SU-DHL-6 (cell line): Measurements from ENCODE around the gene RHOBTB3.

Experiments used
- H2AFZ ChIP-seq: fragments of 200-600 bp; sonication (generic); 2 replicates; pipeline ENCODE4 v1.6.1; 2014; ENCODE audit warnings: low read depth, mild to moderate bottlenecking, moderate library complexity, mixed read lengths, antibody characterized with exemption, low read length; ENCODE audit not compliant: severe bottlenecking
- H3F3A ChIP-seq: fragments of 200-600 bp; shearing (Covaris generic); 2 replicates; pipeline ENCODE4 v1.6.0; 2016; ENCODE audit warnings: antibody characterized with exemption, mild to moderate bottlenecking; ENCODE audit not compliant: insufficient read depth
- H3K27ac ChIP-seq: fragments of 200-600 bp; sonication (generic); 2 replicates; pipeline ENCODE4 v1.5.1; 2016; ENCODE audit warnings: low read depth, mild to moderate bottlenecking, low read length, moderate library complexity, mixed read lengths
- H3K27me3 ChIP-seq: fragments of 200-600 bp; sonication (generic), shearing (Covaris generic); 2 replicates; pipeline ENCODE4 v1.6.0; 2014; ENCODE audit warnings: mild to moderate bottlenecking, low read length
- H3K36me3 ChIP-seq: fragments of 200-600 bp; sonication (generic); 2 replicates; pipeline ENCODE4 v1.6.1; 2014; ENCODE audit warnings: mild to moderate bottlenecking, low read length, mixed read lengths
- H3K4me2 ChIP-seq: fragments of 300-600, 200-600 bp; shearing (Covaris generic), sonication (generic); 2 replicates; pipeline ENCODE4 v1.6.0; 2014; ENCODE audit warnings: low read length, low read depth, mild to moderate bottlenecking; ENCODE audit not compliant: poor library complexity, severe bottlenecking
- H3K4me3 ChIP-seq: fragments of 200-600 bp; sonication (generic); 2 replicates; pipeline ENCODE4 v1.5.1; 2014; ENCODE audit warnings: antibody characterized with exemption, low read length, mild to moderate bottlenecking, mixed read lengths; ENCODE audit not compliant: insufficient read depth, poor library complexity, severe bottlenecking
- H3K79me2 ChIP-seq: fragments of 200-600 bp; sonication (generic); 2 replicates; pipeline ENCODE4 v1.6.1; 2014; ENCODE audit warnings: mild to moderate bottlenecking, low read length, moderate library complexity; ENCODE audit not compliant: insufficient read depth
- H3K9ac ChIP-seq: fragments of 200-600 bp; sonication (generic); 2 replicates; pipeline ENCODE4 v1.7.0; 2014; ENCODE audit warnings: mild to moderate bottlenecking, low read length
- H3K9me2 ChIP-seq: fragments of 200-600 bp; sonication (generic); replicated peaks from 2 replicates; pipeline ENCODE4 v1.6.1; 2014; ENCODE audit warnings: low read length; ENCODE audit not compliant: insufficient read depth
- H3K9me3 ChIP-seq: fragments of 200-600 bp; sonication (generic); 2 replicates; pipeline ENCODE4 v1.6.1; 2014; ENCODE audit warnings: low read length, mixed read lengths; ENCODE audit not compliant: insufficient read depth
- H4K20me1 ChIP-seq: fragments of 200-600 bp; sonication (generic); 2 replicates; pipeline ENCODE4 v1.6.1; 2014; ENCODE audit warnings: low read depth, mild to moderate bottlenecking, antibody characterized with exemption, low read length, moderate library complexity, mixed read lengths
- CTCF ChIP-seq: fragments of 200-600 bp; sonication (generic); IDR thresholded peaks from one replicate; pipeline ENCODE4 v1.5.1; 2017; ENCODE audit warnings: antibody characterized with exemption, mild to moderate bottlenecking, low read length, moderate library complexity; ENCODE audit not compliant: insufficient read depth, poor library complexity, severe bottlenecking
- EZH2phosphoT487 ChIP-seq: fragments of 200-600 bp; sonication (generic), shearing (Covaris generic); conservative IDR thresholded peaks from 2 replicates; pipeline ENCODE4 v1.6.1; 2018; ENCODE audit warnings: mild to moderate bottlenecking, antibody characterized with exemption, low read length, moderate library complexity, mixed read lengths

Gene RHOBTB3

GRCh38 chr5:95782181-95782580 is 51.0 kb downstream of the RHOBTB3 start:
- TF ChIP-seq CTCF = no peak
- no peak for TF ChIP-seq EZH2phosphoT487
- H3K36me3 ChIP-seq = no peaks in the 10 kb centered on the region
- H3K79me2 ChIP-seq = no peaks in the 10 kb centered on the region
- H3K4me3 ChIP-seq = no peak overlapping the region
- H3K9ac ChIP-seq = no peak overlapping the region
- no peaks in the 10 kb centered on the region for H3F3A ChIP-seq
- H2AFZ ChIP-seq = no peak overlapping the region
- H3K4me2 ChIP-seq = no peak overlapping the region
- no peaks in the 10 kb centered on the region for H3K27me3 ChIP-seq
- no peaks in the 10 kb centered on the region for H3K9me3 ChIP-seq
- no peaks in the 10 kb centered on the region for H3K9me2 ChIP-seq
- H3K27ac ChIP-seq = no peak overlapping the region
- H4K20me1 ChIP-seq = no peaks in the 10 kb centered on the region

- H3K27ac ChIP-seq = no peak overlapping the region
These were observed 52.5 kb downstream of the RHOBTB3 start for GRCh38 chr5:95783661-95784060.

DNA sequence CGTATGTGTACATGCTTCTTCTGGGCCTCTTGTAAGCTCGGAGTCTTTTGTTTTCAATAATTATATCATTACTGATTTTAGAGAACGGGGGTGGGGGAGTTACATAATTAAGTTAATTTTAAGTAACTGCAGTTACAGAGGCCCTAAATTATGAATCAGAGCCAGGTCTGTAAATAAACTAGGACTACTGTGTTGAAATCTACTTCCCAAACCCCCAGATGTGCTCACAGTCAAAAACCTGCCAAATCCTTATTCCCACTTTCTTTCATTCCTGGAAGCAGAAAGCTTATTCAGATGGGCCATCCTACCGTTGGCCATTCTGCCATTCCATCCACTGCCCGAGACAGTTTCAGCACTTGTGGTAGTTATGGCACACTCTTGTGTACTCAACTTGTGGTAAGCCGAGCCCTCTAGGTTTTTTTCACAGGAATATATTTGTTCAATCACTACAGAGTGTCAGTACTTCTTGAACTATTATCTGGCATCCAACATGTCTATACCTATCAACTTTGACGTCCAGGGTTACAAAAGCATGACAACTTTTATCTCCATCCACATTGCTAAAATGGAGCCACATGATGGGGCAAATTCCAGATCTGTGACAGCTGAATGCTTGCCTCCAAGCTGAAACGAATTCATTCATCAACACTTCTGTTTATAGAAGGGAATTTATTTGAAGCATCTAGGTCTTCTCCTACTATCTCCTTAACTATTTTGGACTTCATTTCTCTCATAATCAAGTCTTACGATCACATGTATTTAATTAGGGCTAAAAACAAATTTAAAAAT is 53.6 kb downstream of the RHOBTB3 start:
- Histone ChIP-seq H4K20me1 (no peaks in the 10 kb centered on the region), H2AFZ (no peak overlapping the region), H3K9ac (no peak overlapping the region), H3K27ac (no peak overlapping the region), H3K79me2 (no peaks in the 10 kb centered on the region), H3K36me3 (no peaks in the 10 kb centered on the region), H3F3A (no peaks in the 10 kb centered on the region), H3K9me2 (no peaks in the 10 kb centered on the region), H3K4me3 (no peak overlapping the region), H3K9me3 (no peaks in the 10 kb centered on the region), H3K4me2 (no peak overlapping the region), H3K27me3 (no peaks in the 10 kb centered on the region)
- TF ChIP-seq CTCF (no peak), EZH2phosphoT487 (no peak)

More at GRCh38 chr5:95783661-95784060, 52.5 kb downstream of the RHOBTB3 start:
- Histone ChIP-seq H3K9me3 (no peaks in the 10 kb centered on the region), H3K9ac (no peak overlapping the region), H2AFZ (no peak overlapping the region), H3F3A (no peaks in the 10 kb centered on the region), H4K20me1 (no peaks in the 10 kb centered on the region), H3K4me3 (no peak overlapping the region), H3K9me2 (no peaks in the 10 kb centered on the region), H3K79me2 (no peaks in the 10 kb centered on the region), H3K4me2 (no peak overlapping the region), H3K36me3 (no peaks in the 10 kb centered on the region), H3K27me3 (no peaks in the 10 kb centered on the region)
- TF ChIP-seq CTCF (no peak), EZH2phosphoT487 (no peak)
